Measurements from ENCODE around the gene IL1RN.

Gene IL1RN

GRCh38 chr2:113127646-113128570 is 510 bp downstream of the IL1RN start:
- DNase-seq (ENCODE audit: extremely low read depth in 1 of 2, low read depth in 1 of 2) = no peak

DNA sequence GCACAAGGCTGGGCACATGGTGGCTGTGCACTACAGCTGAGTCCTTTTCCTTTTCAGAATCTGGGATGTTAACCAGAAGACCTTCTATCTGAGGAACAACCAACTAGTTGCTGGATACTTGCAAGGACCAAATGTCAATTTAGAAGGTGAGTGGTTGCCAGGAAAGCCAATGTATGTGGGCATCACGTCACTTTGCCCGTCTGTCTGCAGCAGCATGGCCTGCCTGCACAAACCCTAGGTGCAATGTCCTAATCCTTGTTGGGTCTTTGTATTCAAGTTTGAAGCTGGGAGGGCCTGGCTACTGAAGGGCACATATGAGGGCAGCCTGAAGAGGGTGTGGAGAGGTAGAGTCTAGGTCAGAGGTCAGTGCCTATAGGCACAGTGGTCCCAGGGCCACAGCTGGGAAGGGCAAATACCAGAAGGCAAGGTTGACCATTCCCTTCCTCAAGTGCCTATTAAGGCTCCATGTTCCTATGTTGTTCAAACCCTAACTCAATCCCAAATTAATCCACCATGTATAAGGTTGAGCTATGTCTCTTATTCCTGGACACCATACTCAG is 2.2 kb downstream of the IL1RN start:
- DNase-seq (ENCODE audit: extremely low read depth in 1 of 2, low read depth in 1 of 2) = no peak

- no peak for DNase-seq (ENCODE audit: extremely low read depth in 1 of 2, low read depth in 1 of 2)
These were observed 4.2 kb downstream of the IL1RN start for GRCh38 chr2:113131352-113132185.

- no peak for DNase-seq (ENCODE audit: extremely low read depth in 1 of 2, low read depth in 1 of 2)
These were observed 5.1 kb downstream of the IL1RN start for GRCh38 chr2:113132414-113133021.

DNA sequence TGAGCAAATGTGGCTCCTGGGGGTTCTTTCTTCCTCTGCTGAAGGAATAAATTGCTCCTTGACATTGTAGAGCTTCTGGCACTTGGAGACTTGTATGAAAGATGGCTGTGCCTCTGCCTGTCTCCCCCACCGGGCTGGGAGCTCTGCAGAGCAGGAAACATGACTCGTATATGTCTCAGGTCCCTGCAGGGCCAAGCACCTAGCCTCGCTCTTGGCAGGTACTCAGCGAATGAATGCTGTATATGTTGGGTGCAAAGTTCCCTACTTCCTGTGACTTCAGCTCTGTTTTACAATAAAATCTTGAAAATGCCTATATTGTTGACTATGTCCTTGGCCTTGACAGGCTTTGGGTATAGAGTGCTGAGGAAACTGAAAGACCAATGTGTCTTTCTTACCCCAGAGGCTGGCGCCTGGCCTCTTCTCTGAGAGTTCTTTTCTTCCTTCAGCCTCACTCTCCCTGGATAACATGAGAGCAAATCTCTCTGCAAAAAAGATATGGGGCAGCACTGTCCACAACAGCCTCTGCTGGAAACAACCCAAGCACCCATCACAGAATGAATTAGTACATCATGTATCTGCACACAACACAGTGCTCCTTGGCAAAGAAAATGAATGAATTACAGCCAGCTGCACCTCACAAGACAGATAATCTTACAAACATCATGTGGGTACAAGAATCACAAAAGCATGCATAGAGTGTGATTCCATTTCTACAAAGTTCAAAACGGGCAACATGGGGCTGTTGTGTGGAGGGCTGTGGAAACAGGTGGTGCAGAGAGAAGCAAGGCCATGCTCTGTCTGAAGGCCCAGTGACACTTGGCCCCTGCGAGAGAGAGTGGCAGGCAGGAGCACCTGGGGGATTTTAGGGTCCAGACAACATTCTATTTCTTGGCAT is 6.6 kb downstream of the IL1RN start:
- no peak for DNase-seq (ENCODE audit: extremely low read depth in 1 of 2, low read depth in 1 of 2)

- DNase-seq (ENCODE audit: extremely low read depth in 1 of 2, low read depth in 1 of 2) = no peak
These were observed 7.3 kb downstream of the IL1RN start for GRCh38 chr2:113134717-113135116.

- no peak for DNase-seq (ENCODE audit: extremely low read depth in 1 of 2, low read depth in 1 of 2)
These were observed 7.9 kb downstream of the IL1RN start for GRCh38 chr2:113135317-113135716.

DNA sequence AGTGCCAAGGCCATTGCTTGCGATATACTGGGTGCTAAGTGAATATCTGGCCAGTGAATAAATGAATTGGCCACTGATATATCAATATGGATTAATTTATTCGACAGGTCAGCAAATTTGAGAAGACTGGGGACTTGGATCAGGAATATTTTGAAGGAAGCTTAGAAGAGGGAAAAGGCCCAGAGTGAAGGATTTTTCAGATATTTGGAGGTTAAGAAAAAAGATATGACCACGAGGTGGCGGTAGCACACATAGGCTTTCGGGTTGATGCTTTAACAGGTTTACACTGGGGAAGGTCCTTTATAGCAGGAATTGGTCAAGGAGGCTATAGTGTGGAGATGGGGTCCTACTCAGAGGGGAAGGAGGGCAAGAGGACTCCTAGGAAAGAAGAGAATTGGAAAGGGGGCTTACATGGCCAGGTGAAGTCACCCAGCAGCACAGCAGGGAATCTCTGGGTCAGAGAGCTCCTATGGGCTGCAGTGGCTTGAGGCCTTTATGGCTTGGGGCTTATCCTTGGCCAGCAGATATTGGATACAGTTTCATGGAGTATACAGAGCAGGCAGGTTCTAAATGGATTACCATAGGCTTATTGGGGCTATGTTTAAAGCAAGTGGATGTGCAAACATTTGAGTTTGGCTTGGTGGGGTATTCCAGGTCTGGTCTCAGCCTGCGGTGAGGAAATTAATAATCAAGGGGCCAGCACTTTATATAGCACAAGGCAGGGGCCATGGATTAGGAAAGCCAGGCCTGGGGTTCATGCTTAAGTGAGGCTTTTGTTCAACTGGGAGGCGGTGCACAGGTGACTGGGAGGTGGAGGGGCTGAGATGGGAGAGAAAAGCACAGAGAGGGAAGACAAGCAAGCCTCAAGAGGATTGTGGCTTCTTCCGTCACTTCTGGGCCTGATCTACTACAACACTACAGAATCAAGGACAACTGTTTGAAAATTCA is 9.7 kb downstream of the IL1RN start:
- no peak for DNase-seq (ENCODE audit: extremely low read depth in 1 of 2, low read depth in 1 of 2)

GRCh38 chr2:113137827-113138226 is 10.4 kb downstream of the IL1RN start:
- DNase-seq (ENCODE audit: extremely low read depth in 1 of 2, low read depth in 1 of 2) = no peak

- DNase-seq (ENCODE audit: extremely low read depth in 1 of 2, low read depth in 1 of 2) = no peak
These were observed 11.3 kb downstream of the IL1RN start for GRCh38 chr2:113138428-113139322.

DNA sequence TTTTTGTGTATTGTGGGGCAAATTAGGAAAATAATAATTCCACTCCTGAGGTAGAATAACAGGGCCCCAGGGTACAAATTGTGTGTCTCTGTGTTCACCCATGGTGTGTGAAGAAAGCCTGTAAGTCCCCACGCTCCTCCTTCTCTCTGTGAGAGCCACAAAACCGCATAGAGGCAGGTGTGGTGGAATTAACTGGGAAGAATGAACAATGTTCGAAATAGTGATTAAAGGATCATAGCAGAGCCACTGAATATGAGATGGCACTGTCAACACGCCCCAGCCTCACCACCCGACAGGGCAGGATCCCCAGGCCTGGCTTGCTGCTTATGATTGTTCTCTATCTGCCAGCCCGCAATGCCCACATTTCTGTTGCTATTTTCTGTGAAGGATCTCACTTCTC is 14.1 kb downstream of the IL1RN start:
- DNase-seq (ENCODE audit: extremely low read depth in 1 of 2, low read depth in 1 of 2) = no peak

DNA sequence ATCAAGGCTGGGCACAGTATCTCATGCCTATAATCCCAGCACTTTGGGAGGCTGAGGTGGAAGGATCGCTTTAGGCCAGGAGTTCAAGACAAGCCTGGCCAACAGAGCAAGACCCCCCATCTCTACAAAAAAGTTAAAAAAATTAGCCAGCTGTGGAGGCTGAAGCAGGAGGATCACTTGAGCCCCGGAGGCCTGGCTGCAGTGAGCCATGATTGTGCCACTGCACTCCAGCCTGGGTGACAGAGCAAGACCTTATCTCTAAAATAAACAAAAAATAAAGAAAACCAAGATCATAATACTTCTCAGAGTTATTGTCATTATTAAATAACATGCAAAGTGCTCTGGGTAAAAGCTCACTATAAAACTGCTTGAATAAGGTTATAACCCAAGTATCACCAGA is 14.9 kb downstream of the IL1RN start:
- DNase-seq (ENCODE audit: extremely low read depth in 1 of 2, low read depth in 1 of 2) = no peak

DNA sequence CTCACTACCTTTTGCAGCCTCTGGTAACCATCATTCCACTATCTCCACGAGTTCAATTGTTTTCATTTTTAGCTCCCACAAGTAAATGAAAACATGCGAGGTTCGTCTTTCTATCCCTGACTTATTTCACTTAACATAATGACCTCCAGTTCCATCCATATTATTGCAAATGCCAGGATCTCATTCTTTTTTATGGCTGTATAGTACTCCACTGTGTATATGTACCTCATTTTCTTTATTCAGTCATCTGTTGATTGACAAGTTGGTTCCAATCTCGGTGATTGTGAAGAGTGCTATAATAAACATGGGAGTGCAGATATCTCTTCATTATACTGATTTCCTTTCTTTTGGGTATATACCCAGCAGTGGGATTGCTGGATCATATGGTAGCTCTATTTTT is 16.9 kb downstream of the IL1RN start:
- no peak for DNase-seq (ENCODE audit: extremely low read depth in 1 of 2, low read depth in 1 of 2)

- no peak for DNase-seq (ENCODE audit: extremely low read depth in 1 of 2, low read depth in 1 of 2)
These were observed 21.5 kb downstream of the IL1RN start for GRCh38 chr2:113148606-113149552.

- DNase-seq (ENCODE audit: extremely low read depth in 1 of 2, low read depth in 1 of 2) = no peak
These were observed 22.3 kb downstream of the IL1RN start for GRCh38 chr2:113149553-113150257.

GRCh38 chr2:113150258-113150601 is 22.8 kb downstream of the IL1RN start:
- DNase-seq (ENCODE audit: extremely low read depth in 1 of 2, low read depth in 1 of 2) = no peak

Measured in stimulated activated CD8-positive, alpha-beta memory T cell treated with anti-CD3 and anti-CD28 coated beads, Interleukin-7, amount 100 ng/mL, for 48 hours (primary cell).